HG03558 (cell line): Measurements from ENCODE around the gene CDKL1.

ENCODE experiments used
- ATAC-seq: cut with Tn5 transposase; IDR thresholded peaks from one replicate; pipeline ENCODE4 v1.9.1; 2021; ENCODE audit warnings: moderate number of reproducible peaks; ENCODE audit not compliant: unreplicated experiment; ENCODE audit errors: extremely low read depth

The CDKL1 gene

GRCh38 chr14:50303744-50304471 is 92.8 kb downstream of the CDKL1 start:
- no peak for ATAC-seq

- no peak for ATAC-seq
Measured at GRCh38 chr14:50301914-50302313, 94.8 kb downstream of the CDKL1 start.

- ATAC-seq = no peak
Measured at GRCh38 chr14:50299585-50299984, 97.1 kb downstream of the CDKL1 start.

- no peak for ATAC-seq
Measured at GRCh38 chr14:50290306-50290705, 106.4 kb downstream of the CDKL1 start.

- no peak for ATAC-seq
Measured at GRCh38 chr14:50288146-50288545, 108.5 kb downstream of the CDKL1 start.

- ATAC-seq = no peak
Measured at GRCh38 chr14:50285861-50286260, 110.8 kb downstream of the CDKL1 start.
